ENCODE data around the gene TDRD10.
"Not testable (repeated sequence)": the region's sequence is repeated elsewhere in the genome, so short reads cannot be mapped to it uniquely, and the experiment has no call there.

The TDRD10 gene

GRCh38 chr1:154517661-154518060 lies 15.6 kb downstream of the TDRD10 start:
- no peak for DNase-seq

- DNase-seq = no peak
These were observed 17.6 kb downstream of the TDRD10 start for GRCh38 chr1:154519591-154519991.

GRCh38 chr1:154520333-154520732 lies 18.3 kb downstream of the TDRD10 start:
- no peak for DNase-seq

GRCh38 chr1:154521695-154522094 lies 19.7 kb downstream of the TDRD10 start:
- no peak for DNase-seq

- DNase-seq = no peak
These were observed 22.9 kb downstream of the TDRD10 start for GRCh38 chr1:154524881-154525280.

GRCh38 chr1:154527192-154527591 lies 25.2 kb downstream of the TDRD10 start:
- no peak for DNase-seq

GRCh38 chr1:154529308-154529707 lies 27.3 kb downstream of the TDRD10 start:
- DNase-seq = no peak

GRCh38 chr1:154531950-154532349 lies 29.9 kb downstream of the TDRD10 start:
- not testable (repeated sequence) for DNase-seq

- no peak for DNase-seq
These were observed 32.2 kb downstream of the TDRD10 start for GRCh38 chr1:154533952-154534844.

- DNase-seq = no peak
These were observed 34.6 kb downstream of the TDRD10 start for GRCh38 chr1:154536570-154536969.

GRCh38 chr1:154539486-154540483 lies 37.8 kb downstream of the TDRD10 start:
- DNase-seq = no peak

- DNase-seq = no peak
These were observed 39.2 kb downstream of the TDRD10 start for GRCh38 chr1:154541231-154541630.

- no peak for DNase-seq
These were observed 44.4 kb downstream of the TDRD10 start for GRCh38 chr1:154546264-154547063.

- no peak for DNase-seq
These were observed 45.2 kb downstream of the TDRD10 start for GRCh38 chr1:154547105-154547732.

- no peak for DNase-seq
These were observed 46.0 kb downstream of the TDRD10 start for GRCh38 chr1:154548028-154548427.

- DNase-seq = no peak
These were observed 47.3 kb downstream of the TDRD10 start for GRCh38 chr1:154549202-154549770.

- DNase-seq = no peak
These were observed 48.1 kb downstream of the TDRD10 start for GRCh38 chr1:154550070-154550469.

GRCh38 chr1:154550657-154551056 lies 48.6 kb downstream of the TDRD10 start:
- DNase-seq = no peak

GRCh38 chr1:154551474-154551873 lies 49.5 kb downstream of the TDRD10 start:
- no peak for DNase-seq

- DNase-seq = no peak
These were observed 50.0 kb downstream of the TDRD10 start for GRCh38 chr1:154552036-154552435.
